ENCODE results near the gene SYNE2.

GRCh38 chr14:63904724-63905123, 51.9 kb downstream of the SYNE2 start:
- TF ChIP-seq CTCF (IDR thresholded peaks at IDR 0.05; ENCODE audit: control extremely low read depth in 1 of 3, insufficient read depth in 1 of 3, low read depth in 1 of 3, low read length in 3 of 3) (no peak), CHD1 (IDR thresholded peaks at IDR 0.05; ENCODE audit: low read depth, low read length) (no peak), ASH2L (IDR thresholded peaks at IDR 0.05; ENCODE audit: low read length) (no peak), ZNF274 (IDR thresholded peaks at IDR 0.05; ENCODE audit: borderline replicate concordance, extremely low read depth, low read length) (no peak), EZH2 (IDR thresholded peaks at IDR 0.05; ENCODE audit: low read depth, low read length, severe bottlenecking) (no peak), SP1 (IDR thresholded peaks at IDR 0.05; ENCODE audit: low read depth, low read length) (no peak), EP300 (IDR thresholded peaks at IDR 0.05; ENCODE audit: borderline replicate concordance in 1 of 2, low read depth in 2 of 2, low read length in 2 of 2) (no peak), NRF1 (IDR thresholded peaks at IDR 0.05; ENCODE audit: low read depth, low read length) (no peak), RAD21 (IDR thresholded peaks at IDR 0.05 in 1 of 2, conservative IDR thresholded peaks at IDR 0.05 in 1 of 2; ENCODE audit: low read depth in 2 of 2, low read length in 2 of 2) (no peak)

Data from H1 (cell line).